Measurements from ENCODE around the gene KRT86.

- no peak for TF ChIP-seq CTCF (IDR thresholded peaks at IDR 0.05)
- no peak for TF ChIP-seq POLR2A (IDR thresholded peaks at IDR 0.05)
These were observed 34.5 kb downstream of the KRT86 start for GRCh38 chr12:52308806-52309425.
